SK-N-SH (cell line): ENCODE results near the gene CHRM5. TPM values are rescaled to one million over a fixed set of nuclear protein-coding genes. Genes with fewer than 3 reads are reported as not detected.

ENCODE experiments used
- CTCF ChIA-PET: fragments of 300-600, 350-600 bp; formaldehyde crosslinking; extraction: SDS; loops from one replicate; lab custom pipeline; 2021; lab: Yijun Ruan, JAX
- POLR2A ChIA-PET: fragments of 350-600 bp; sonication (Branson Sonifier 250); formaldehyde crosslinking; extraction: SDS; loops from one replicate; lab custom pipeline; 2020; ENCODE audit warnings: antibody characterized with exemption, inconsistent platforms; lab: Yijun Ruan, JAX
- DNase-seq: peaks from one replicate; pipeline ENCODE4 v3.0.0; 2012
- H2AFZ ChIP-seq: fragments of 200-600 bp; sonication (generic); 2 replicates; pipeline ENCODE4 v1.8.1; 2016; ENCODE audit warnings: antibody characterized with exemption, mild to moderate bottlenecking, low read depth
- H3F3A ChIP-seq: fragments of 200-600 bp; sonication (generic); replicated peaks from 2 replicates; pipeline ENCODE3; 2016; ENCODE audit warnings: antibody characterized with exemption, mild to moderate bottlenecking; ENCODE audit not compliant: insufficient read depth
- H3K27ac ChIP-seq, 2 experiments: fragments of 200-500 bp in 1 of 2; fragments of 200-600 bp in 1 of 2; sonication (Bioruptor generic) in 1 of 2; sonication (generic), shearing (Covaris generic) in 1 of 2; 2 replicates each; pipeline versions ENCODE4 v1.5.1 to v1.6.1; 2014 to 2016; ENCODE audit warnings: low read depth in 2 of 2, inconsistent platforms in 1 of 2, low read length in 1 of 2, mild to moderate bottlenecking in 1 of 2, mixed read lengths in 1 of 2
- H3K27me3 ChIP-seq: fragments of 200-600 bp; sonication (generic), shearing (Covaris generic); 2 replicates; pipeline ENCODE4 v1.6.1; 2016; ENCODE audit warnings: mixed run types; ENCODE audit not compliant: insufficient read depth
- H3K36me3 ChIP-seq, 2 experiments: fragments of 200-500 bp in 1 of 2; fragments of 200-600 bp in 1 of 2; sonication (Bioruptor generic) in 1 of 2; sonication (generic) in 1 of 2; replicated peaks in 1 of 2; 2 replicates each; pipeline versions ENCODE3 to v1.5.1; 2014 to 2016; ENCODE audit warnings: low read length in 1 of 2, mild to moderate bottlenecking in 1 of 2; ENCODE audit not compliant: insufficient read depth in 2 of 2, control insufficient read depth in 1 of 2
- H3K4me1 ChIP-seq, 2 experiments: fragments of 200-500 bp in 1 of 2; fragments of 200-600 bp in 1 of 2; sonication (Bioruptor generic) in 1 of 2; sonication (generic), shearing (Covaris generic) in 1 of 2; 2 replicates each; pipeline versions ENCODE4 v1.5.1 to v1.6.1; 2014 to 2016; ENCODE audit warnings: low read depth in 1 of 2, low read length in 1 of 2, mixed run types in 1 of 2; ENCODE audit not compliant: insufficient read depth in 2 of 2, control insufficient read depth in 1 of 2
- H3K4me2 ChIP-seq: fragments of 200-600 bp; sonication (generic), shearing (Covaris generic); 2 replicates; pipeline ENCODE4 v1.6.1; 2017; ENCODE audit warnings: mixed run types
- H3K4me3 ChIP-seq, 2 experiments: fragments of 200-500 bp in 1 of 2; fragments of 200-600 bp in 1 of 2; sonication (Bioruptor generic) in 1 of 2; sonication (generic), shearing (Covaris generic) in 1 of 2; 2 replicates each; pipeline versions ENCODE4 v1.5.1 to v1.8.1; 2014 to 2016; ENCODE audit warnings: low read depth in 2 of 2, inconsistent platforms in 1 of 2, low read length in 1 of 2, mild to moderate bottlenecking in 1 of 2, mixed read lengths in 1 of 2, moderate library complexity in 1 of 2
- H3K79me2 ChIP-seq: fragments of 200-600 bp; sonication (generic); 2 replicates; pipeline ENCODE4 v1.8.1; 2017; ENCODE audit warnings: mild to moderate bottlenecking; ENCODE audit not compliant: insufficient read depth
- H3K9ac ChIP-seq: fragments of 200-600 bp; sonication (generic); 2 replicates; pipeline ENCODE4 v1.6.1; 2017; ENCODE audit warnings: mixed run types
- H3K9me2 ChIP-seq: fragments of 200-600 bp; sonication (generic); 2 replicates; pipeline ENCODE4 v1.6.1; 2017; ENCODE audit warnings: mixed run types
- H3K9me3 ChIP-seq: fragments of 200-600 bp; sonication (generic); 2 replicates; pipeline ENCODE4 v1.6.1; 2017; ENCODE audit warnings: mixed run types, mild to moderate bottlenecking, moderate library complexity
- H4K20me1 ChIP-seq: fragments of 200-600 bp; sonication (generic); 2 replicates; pipeline ENCODE4 v1.6.1; 2017; ENCODE audit warnings: mild to moderate bottlenecking, mixed run types; ENCODE audit not compliant: insufficient read depth
- CHD2 ChIP-seq: fragments of 150-350 bp; IDR thresholded peaks from 2 replicates; pipeline ENCODE4 v1.6.1; 2018; ENCODE audit warnings: low read length; ENCODE audit not compliant: partially characterized antibody
- CTCF ChIP-seq: fragments of 200-600 bp; sonication (generic); IDR thresholded peaks from 2 replicates; pipeline ENCODE4 v1.6.1; 2017; ENCODE audit warnings: antibody characterized with exemption, mild to moderate bottlenecking, moderate library complexity
- EP300 ChIP-seq, 2 experiments: IDR thresholded peaks; 2 replicates each; pipeline versions ENCODE4 v1.4.0 to v1.6.1; 2012; ENCODE audit warnings: borderline replicate concordance in 1 of 2, low read depth in 1 of 2, low read length in 1 of 2
- EZH2phosphoT487 ChIP-seq: fragments of 200-600 bp; sonication (generic); IDR thresholded peaks from 2 replicates; pipeline ENCODE4 v1.6.1; 2017; ENCODE audit warnings: low read depth, mixed run types, mild to moderate bottlenecking, antibody characterized with exemption, moderate library complexity, borderline replicate concordance
- FOXJ3 ChIP-seq: sonication (generic); formaldehyde crosslinking; IDR thresholded peaks from 2 replicates; pipeline ENCODE4 v1.5.1; 2020; ENCODE audit warnings: mild to moderate bottlenecking, missing genetic modification reagents
- FOXM1 ChIP-seq: IDR thresholded peaks from 2 replicates; pipeline ENCODE4 v1.4.0; 2012; ENCODE audit warnings: low read depth, mild to moderate bottlenecking
- GABPA ChIP-seq: IDR thresholded peaks from 2 replicates; pipeline ENCODE4 v1.4.0; 2012; ENCODE audit warnings: low read depth, mild to moderate bottlenecking
- GATA2 ChIP-seq: sonication (generic); formaldehyde crosslinking; IDR thresholded peaks from 2 replicates; pipeline ENCODE4 v1.5.0; 2020; ENCODE audit warnings: mild to moderate bottlenecking, missing genetic modification reagents
- IRF3 ChIP-seq: fragments of 150-350 bp; IDR thresholded peaks from 2 replicates; pipeline ENCODE4 v1.6.1; 2016; ENCODE audit warnings: mild to moderate bottlenecking, low read depth, low read length
- JUND ChIP-seq: IDR thresholded peaks from 2 replicates; pipeline ENCODE4 v1.4.0; 2012
- MAX ChIP-seq: IDR thresholded peaks from 2 replicates; pipeline ENCODE4 v1.4.0; 2012; ENCODE audit warnings: low read depth
- MXI1 ChIP-seq: IDR thresholded peaks from 2 replicates; pipeline ENCODE4 v1.6.1; 2012; ENCODE audit warnings: mild to moderate bottlenecking, low read depth, low read length, improper control_type of control experiment
- NRF1 ChIP-seq: IDR thresholded peaks from 2 replicates; pipeline ENCODE4 v1.6.1; 2012; ENCODE audit warnings: low read depth, mild to moderate bottlenecking, low read length
- PBX3 ChIP-seq: IDR thresholded peaks from 2 replicates; pipeline ENCODE4; 2012
- POLR2AphosphoS5 ChIP-seq: IDR thresholded peaks from 2 replicates; pipeline ENCODE4 v1.6.1; 2012; ENCODE audit warnings: low read depth, low read length
- RCOR1 ChIP-seq: fragments of 150-350 bp; IDR thresholded peaks from 2 replicates; pipeline ENCODE4 v1.6.1; 2017; ENCODE audit warnings: antibody characterized with exemption, low read length
- RXRA ChIP-seq: IDR thresholded peaks from 2 replicates; pipeline ENCODE4 v1.4.0; 2012; ENCODE audit warnings: low read depth, mild to moderate bottlenecking, borderline replicate concordance
- SMC3 ChIP-seq: IDR thresholded peaks from 2 replicates; pipeline ENCODE4 v1.6.1; 2012; ENCODE audit warnings: low read depth, low read length, improper control_type of control experiment
- TCF12 ChIP-seq: IDR thresholded peaks from 2 replicates; pipeline ENCODE4 v1.4.0; 2012
- TEAD4 ChIP-seq: IDR thresholded peaks from 2 replicates; pipeline ENCODE4 v1.4.0; 2012; ENCODE audit warnings: mild to moderate bottlenecking, borderline replicate concordance; ENCODE audit not compliant: insufficient read depth
- USF2 ChIP-seq: fragments of 150-350 bp; IDR thresholded peaks from 2 replicates; pipeline ENCODE4 v1.6.1; 2017; ENCODE audit warnings: antibody characterized with exemption, low read length, low read depth, borderline replicate concordance
- YY1 ChIP-seq: IDR thresholded peaks from 2 replicates; pipeline ENCODE4 v1.4.0; 2012; ENCODE audit warnings: low read depth, mild to moderate bottlenecking
- ZBTB33 ChIP-seq: IDR thresholded peaks from 2 replicates; pipeline ENCODE4 v1.4.0; 2012; ENCODE audit warnings: low read depth, borderline replicate concordance
- WGBS: methylation state at CpG from one replicate; pipeline ENCODE4 v1.1.6; 2017; ENCODE audit warnings: low lambda C conversion rate; 5-methylcytosine and 5-hydroxymethylcytosine counted together
- polyA plus RNA-seq, 3 experiments: library from polyadenylated mRNA; depleted of rRNA; stranded (reverse); fragments of >200 nt; gene quantifications; 2 replicates each; pipeline ENCODE4 v1.2.3, GENCODE V29; 2012

CHRM5 gene
- polyA plus RNA-seq, 1 of the 3 experiments (the other 2 are of a cell fraction) = 0.03 TPM

- H3K9ac ChIP-seq = no peak overlapping the region
- H3K9me2 ChIP-seq = no peaks in the 10 kb centered on the region
- no peak overlapping the region for H3K4me2 ChIP-seq
- peak overlapping the region; percentile 63 to 83; a peak in 3 of 4 replicates for H3K27ac ChIP-seq
- H3K36me3 ChIP-seq = no peaks in the 10 kb centered on the region
- no peak overlapping the region for H2AFZ ChIP-seq
- ChIA-PET POLR2A (no interaction called here), CTCF (interaction anchor here (1.0 to 1.4 kb wide), 3 partner anchors 9 to 31 kb away, joined by 3 to 6 read pairs (median 4); no protein-coding TSS in a partner anchor)
- H3K79me2 ChIP-seq = peaks cover 8% of the 10 kb centered on the region; the same call in 1 of the 2 replicates
- WGBS = 100% methylated on average over 2 of the region's 2 CpGs
- no peaks in the 10 kb centered on the region for H3K4me1 ChIP-seq
- TF ChIP-seq GABPA (no peak), CTCF (no peak), YY1 (no peak), EZH2phosphoT487 (no peak), MXI1 (no peak), FOXJ3 (CRISPR knock-in tag) (no peak), TEAD4 (no peak), PBX3 (no peak), IRF3 (no peak)
- no peak overlapping the region for H3K4me3 ChIP-seq
- peaks cover 3% of the 10 kb centered on the region for H3F3A ChIP-seq
- no peak for DNase-seq
- no peaks in the 10 kb centered on the region for H3K9me3 ChIP-seq
- H4K20me1 ChIP-seq = no peaks in the 10 kb centered on the region
- H3K27me3 ChIP-seq = no peaks in the 10 kb centered on the region
Measured at GRCh38 chr15:33932734-33933133, 35.6 kb upstream of the CHRM5 start.

- ChIA-PET POLR2A (no interaction called here), CTCF (interaction anchor here (0.6 to 0.7 kb wide), 2 partner anchors 30 to 35 kb away, joined by 3 read pairs; no protein-coding TSS in a partner anchor)
- no peaks in the 10 kb centered on the region for H3K4me1 ChIP-seq
- H3K9me2 ChIP-seq = no peaks in the 10 kb centered on the region
- H3K4me3 ChIP-seq = no peak overlapping the region
- H3K27me3 ChIP-seq = no peaks in the 10 kb centered on the region
- no peaks in the 10 kb centered on the region for H3K9me3 ChIP-seq
- no peak overlapping the region for H3K9ac ChIP-seq
- H3K36me3 ChIP-seq = no peaks in the 10 kb centered on the region
- H3K79me2 ChIP-seq = peaks cover 8% of the 10 kb centered on the region; the same call in 1 of the 2 replicates
- no peak overlapping the region for H2AFZ ChIP-seq
- H3F3A ChIP-seq = peaks cover 3% of the 10 kb centered on the region
- H4K20me1 ChIP-seq = no peaks in the 10 kb centered on the region
- peak overlapping the region; percentile 4; the same call in 1 of the 2 replicates for H3K4me2 ChIP-seq
- no peak for DNase-seq
- H3K27ac ChIP-seq = peak overlapping the region in 1 of 2 experiments; percentile 63; a peak in 2 of 4 replicates
- WGBS = 82% methylated on average over 3 of the region's 3 CpGs
- TF ChIP-seq JUND (no peak), MAX (no peak), GATA2 (CRISPR knock-in tag) (no peak), FOXM1 (no peak), CHD2 (no peak), ZBTB33 (no peak), POLR2AphosphoS5 (no peak), EZH2phosphoT487 (no peak), SMC3 (no peak), FOXJ3 (CRISPR knock-in tag) (no peak), RXRA (no peak), NRF1 (no peak), TCF12 (no peak), RCOR1 (no peak), USF2 (no peak), EP300 (IDR thresholded peaks at IDR 0.05; ENCODE audit: borderline replicate concordance in 1 of 2, low read depth in 1 of 2, low read length in 1 of 2) (no peak)
Measured at GRCh38 chr15:33934396-33934795, 33.9 kb upstream of the CHRM5 start.
